GM23338 (cell line): Measurements from ENCODE around the gene AGTRAP. TPM values are rescaled to one million over a fixed set of nuclear protein-coding genes. Genes with fewer than 3 reads are reported as not detected.

Source experiments
- ATAC-seq: fragments of 200-7000 bp; cut with Tn5 transposase; 3 replicates; pipeline ENCODE4 v1.9.1; 2020
- DNase-seq: peaks from one replicate; pipeline ENCODE4 v3.0.0-alpha.2; 2015; ENCODE audit warnings: low spot score
- H2AFZ ChIP-seq: fragments of 200-600 bp; sonication (generic); 2 replicates; pipeline ENCODE4 v1.8.0; 2016; ENCODE audit warnings: antibody characterized with exemption, mild to moderate bottlenecking, moderate library complexity
- H3F3A ChIP-seq: fragments of 200-600 bp; sonication (generic); replicated peaks from 2 replicates; pipeline ENCODE4 v1.8.0; 2017; ENCODE audit warnings: antibody characterized with exemption, mixed run types, low read depth
- H3K27ac ChIP-seq: fragments of 200-600 bp; sonication (generic); 2 replicates; pipeline ENCODE4 v1.6.1; 2016; ENCODE audit warnings: low read depth
- H3K27me3 ChIP-seq: fragments of 200-600 bp; sonication (generic); 2 replicates; pipeline ENCODE4 v1.8.0; 2016; ENCODE audit warnings: mild to moderate bottlenecking, mixed run types, moderate library complexity; ENCODE audit not compliant: insufficient read depth
- H3K36me3 ChIP-seq: fragments of 200-600 bp; sonication (generic); 2 replicates; pipeline ENCODE4 v1.8.0; 2016; ENCODE audit warnings: mild to moderate bottlenecking; ENCODE audit not compliant: insufficient read depth
- H3K4me1 ChIP-seq: fragments of 200-600 bp; sonication (generic); 2 replicates; pipeline ENCODE4 v1.8.0; 2016; ENCODE audit warnings: mild to moderate bottlenecking, moderate library complexity; ENCODE audit not compliant: insufficient read depth
- H3K4me2 ChIP-seq: fragments of 200-600 bp; sonication (generic); 2 replicates; pipeline ENCODE4 v1.7.1; 2017; ENCODE audit warnings: mixed run types
- H3K4me3 ChIP-seq: fragments of 200-600 bp; sonication (generic); 2 replicates; pipeline ENCODE4 v1.6.1; 2016; ENCODE audit warnings: mixed run types
- H3K79me2 ChIP-seq: fragments of 200-600 bp; sonication (generic); replicated peaks from 2 replicates; pipeline ENCODE4 v1.8.0; 2017; ENCODE audit warnings: mild to moderate bottlenecking; ENCODE audit not compliant: insufficient read depth
- H3K9me2 ChIP-seq: fragments of 200-600 bp; sonication (generic); 2 replicates; pipeline ENCODE4 v1.8.0; 2017; ENCODE audit not compliant: insufficient read depth
- H4K20me1 ChIP-seq: fragments of 200-600 bp; sonication (generic); replicated peaks from 2 replicates; pipeline ENCODE4 v1.8.0; 2017; ENCODE audit warnings: mild to moderate bottlenecking; ENCODE audit not compliant: insufficient read depth
- H3K27ac Mint-ChIP-seq: 2 replicates; pipeline ENCODE4 v1.8.0; 2020; ENCODE audit warnings: inconsistent platforms, mild to moderate bottlenecking, moderate library complexity, mixed read lengths
- H3K27me3 Mint-ChIP-seq: 3 replicates; pipeline ENCODE4 v1.8.0; 2022; ENCODE audit warnings: low read depth, mild to moderate bottlenecking, moderate library complexity, mixed read lengths, inconsistent platforms; ENCODE audit not compliant: insufficient read depth, poor library complexity
- H3K36me3 Mint-ChIP-seq: 3 replicates; pipeline ENCODE4 v1.8.0; 2021; ENCODE audit warnings: low read depth, mild to moderate bottlenecking, inconsistent platforms, moderate library complexity, mixed read lengths
- H3K4me1 Mint-ChIP-seq: 3 replicates; pipeline ENCODE4 v1.8.0; 2020; ENCODE audit warnings: mild to moderate bottlenecking, inconsistent platforms, mixed read lengths
- H3K4me3 Mint-ChIP-seq: 3 replicates; pipeline ENCODE4 v1.8.0; 2021; ENCODE audit warnings: moderate library complexity, mild to moderate bottlenecking, inconsistent platforms, mixed read lengths
- H3K9me3 Mint-ChIP-seq: 3 replicates; pipeline ENCODE4 v1.8.0; 2020; ENCODE audit warnings: moderate library complexity, mild to moderate bottlenecking, inconsistent platforms, mixed read lengths
- CREB1 ChIP-seq: fragments of 250-450 bp; sonication (Bioruptor Pico); IDR thresholded peaks from 2 replicates; pipeline ENCODE4 v1.5.0; 2020; ENCODE audit warnings: low read depth, mild to moderate bottlenecking, moderate library complexity
- EZH2 ChIP-seq: fragments of 200-600 bp; sonication (generic); IDR thresholded peaks from one replicate; pipeline ENCODE4 v1.8.0; 2017; ENCODE audit warnings: antibody characterized with exemption, mild to moderate bottlenecking, low read depth; ENCODE audit not compliant: unreplicated experiment
- EZH2phosphoT487 ChIP-seq: fragments of 200-600 bp; sonication (generic); IDR thresholded peaks from one replicate; pipeline ENCODE4 v1.8.1; 2018; ENCODE audit warnings: antibody characterized with exemption; ENCODE audit not compliant: unreplicated experiment
- JUNB ChIP-seq: IDR thresholded peaks from one replicate; pipeline ENCODE4 v1.6.1; 2016; ENCODE audit warnings: antibody characterized with exemption; ENCODE audit not compliant: unreplicated experiment
- NANOG ChIP-seq: IDR thresholded peaks from 2 replicates; pipeline ENCODE4 v1.6.1; 2016; ENCODE audit warnings: antibody characterized with exemption, borderline replicate concordance
- POLR2AphosphoS5 ChIP-seq: IDR thresholded peaks from 2 replicates; pipeline ENCODE4 v1.6.1; 2016; ENCODE audit warnings: antibody characterized with exemption, low read depth
- STAT1 ChIP-seq: IDR thresholded peaks from one replicate; pipeline ENCODE4 v1.6.1; 2016; ENCODE audit warnings: antibody characterized with exemption; ENCODE audit not compliant: unreplicated experiment
- ZNF114 ChIP-seq: fragments of 250-450 bp; sonication (Bioruptor Pico); IDR thresholded peaks from 2 replicates; pipeline ENCODE4 v1.5.0; 2020; ENCODE audit warnings: mild to moderate bottlenecking, moderate library complexity
- ZNF331 ChIP-seq: fragments of 250-450 bp; sonication (Bioruptor Pico); IDR thresholded peaks from 2 replicates; pipeline ENCODE4 v1.5.0; 2020; ENCODE audit warnings: low read depth, mild to moderate bottlenecking, moderate library complexity
- polyA plus RNA-seq: library from polyadenylated mRNA; unstranded; fragments of >200 nt; fragmentation: Nextera tagmentation; extraction: Ambion mirVana; gene quantifications from 2 replicates; pipeline ENCODE4 v1.2.1, GENCODE V29; 2016
- total RNA-seq: library from RNA; depleted of rRNA; stranded (reverse); fragments of >200 nt; shearing (Covaris generic); gene quantifications from 2 replicates; pipeline ENCODE4 v1.2.3, GENCODE V29; 2014
- TF ChIP-seq, protein P1 (sequence below), 2 experiments: fragments of 200-600 bp in 1 of 2; sonication (generic) in 1 of 2; conservative IDR thresholded peaks; 2 replicates each; pipeline versions ENCODE4 v1.5.1 to v1.6.1; 2016 to 2017; ENCODE audit warnings: antibody characterized with exemption in 2 of 2, low read depth in 2 of 2, mild to moderate bottlenecking in 2 of 2, moderate library complexity in 1 of 2
- TF ChIP-seq, protein P2 (sequence below): IDR thresholded peaks from 2 replicates; pipeline ENCODE4 v1.6.1; 2016; ENCODE audit warnings: antibody characterized with exemption
- TF ChIP-seq, protein P3 (sequence below): fragments of 250-450 bp; sonication (Bioruptor Pico); IDR thresholded peaks from 2 replicates; pipeline ENCODE4 v1.5.0; 2020; ENCODE audit warnings: mild to moderate bottlenecking, moderate library complexity
- TF ChIP-seq, protein P4 (sequence below): IDR thresholded peaks from one replicate; pipeline ENCODE4 v1.6.1; 2018; ENCODE audit warnings: antibody characterized with exemption; ENCODE audit not compliant: unreplicated experiment

The AGTRAP gene
- total and polyA plus RNA-seq, 2 experiments from 2014 or later, result 79.4 to 102 TPM

DNA sequence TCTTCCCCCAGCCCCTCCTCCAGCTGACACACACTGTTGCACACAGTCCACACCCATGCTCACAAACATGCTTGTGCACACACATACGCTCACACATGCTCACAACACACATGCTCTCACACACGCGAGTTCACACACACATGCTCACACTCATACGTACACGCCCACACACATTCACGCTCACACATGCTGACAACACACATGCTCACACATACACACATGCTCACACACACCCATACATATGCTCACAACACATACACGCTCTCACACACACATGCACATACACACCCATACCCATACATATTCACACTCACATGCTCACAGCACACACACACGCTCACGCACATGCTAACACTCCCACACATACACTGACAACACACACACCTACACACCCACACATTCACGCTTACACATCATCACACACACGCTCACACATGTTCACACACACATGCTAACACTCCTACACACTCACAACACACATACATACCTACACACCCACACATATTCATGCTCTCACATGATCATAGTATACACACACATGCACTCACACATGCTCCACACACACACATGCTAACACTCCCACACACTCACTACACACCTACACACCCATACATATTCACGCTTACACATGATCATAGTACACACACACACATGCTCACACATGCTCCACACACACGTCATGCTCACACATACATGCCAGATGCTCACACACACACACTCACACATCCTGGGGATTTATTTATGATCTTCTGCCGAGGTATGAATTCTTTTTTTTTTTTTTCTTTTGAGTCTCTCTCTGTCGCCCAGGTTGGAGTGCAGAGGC lies 33.7 kb upstream of the AGTRAP start:
- ATAC-seq (no peak), DNase-seq (no peak)
- Mint-ChIP-seq H3K4me3 (no peak overlapping the region), H3K36me3 (no peaks in the 10 kb centered on the region), H3K27me3 (peaks cover 14% of the 10 kb centered on the region), H3K4me1 (peaks cover 55% of the 10 kb centered on the region), H3K27ac (no peak overlapping the region), H3K9me3 (no peaks in the 10 kb centered on the region)
- Histone ChIP-seq H3K4me2 (no peak overlapping the region; the same call in 1 of the 2 replicates), H3K27ac (no peak overlapping the region), H3K79me2 (peaks cover 37% of the 10 kb centered on the region), H3K4me3 (no peak overlapping the region), H3F3A (peaks cover 18% of the 10 kb centered on the region), H3K9me2 (no peaks in the 10 kb centered on the region), H3K36me3 (no peaks in the 10 kb centered on the region; the same call in 1 of the 2 replicates), H3K27me3 (no peaks in the 10 kb centered on the region), H2AFZ (no peak overlapping the region), H4K20me1 (no peaks in the 10 kb centered on the region), H3K4me1 (peaks cover 50% of the 10 kb centered on the region)
- TF ChIP-seq POLR2AphosphoS5 (no peak), STAT1 (no peak), JUNB (no peak), ZNF331 (no peak), ZNF114 (CRISPR knock-in tag) (no peak), NANOG (no peak), CREB1 (CRISPR knock-in tag) (no peak), EZH2phosphoT487 (no peak), EZH2 (no peak)
- TF ChIP-seq, protein P1, sequence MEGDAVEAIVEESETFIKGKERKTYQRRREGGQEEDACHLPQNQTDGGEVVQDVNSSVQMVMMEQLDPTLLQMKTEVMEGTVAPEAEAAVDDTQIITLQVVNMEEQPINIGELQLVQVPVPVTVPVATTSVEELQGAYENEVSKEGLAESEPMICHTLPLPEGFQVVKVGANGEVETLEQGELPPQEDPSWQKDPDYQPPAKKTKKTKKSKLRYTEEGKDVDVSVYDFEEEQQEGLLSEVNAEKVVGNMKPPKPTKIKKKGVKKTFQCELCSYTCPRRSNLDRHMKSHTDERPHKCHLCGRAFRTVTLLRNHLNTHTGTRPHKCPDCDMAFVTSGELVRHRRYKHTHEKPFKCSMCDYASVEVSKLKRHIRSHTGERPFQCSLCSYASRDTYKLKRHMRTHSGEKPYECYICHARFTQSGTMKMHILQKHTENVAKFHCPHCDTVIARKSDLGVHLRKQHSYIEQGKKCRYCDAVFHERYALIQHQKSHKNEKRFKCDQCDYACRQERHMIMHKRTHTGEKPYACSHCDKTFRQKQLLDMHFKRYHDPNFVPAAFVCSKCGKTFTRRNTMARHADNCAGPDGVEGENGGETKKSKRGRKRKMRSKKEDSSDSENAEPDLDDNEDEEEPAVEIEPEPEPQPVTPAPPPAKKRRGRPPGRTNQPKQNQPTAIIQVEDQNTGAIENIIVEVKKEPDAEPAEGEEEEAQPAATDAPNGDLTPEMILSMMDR (conservative IDR thresholded peaks at IDR 0.05; ENCODE audit: low read depth in 2 of 2), result no peak
- TF ChIP-seq, protein P2, sequence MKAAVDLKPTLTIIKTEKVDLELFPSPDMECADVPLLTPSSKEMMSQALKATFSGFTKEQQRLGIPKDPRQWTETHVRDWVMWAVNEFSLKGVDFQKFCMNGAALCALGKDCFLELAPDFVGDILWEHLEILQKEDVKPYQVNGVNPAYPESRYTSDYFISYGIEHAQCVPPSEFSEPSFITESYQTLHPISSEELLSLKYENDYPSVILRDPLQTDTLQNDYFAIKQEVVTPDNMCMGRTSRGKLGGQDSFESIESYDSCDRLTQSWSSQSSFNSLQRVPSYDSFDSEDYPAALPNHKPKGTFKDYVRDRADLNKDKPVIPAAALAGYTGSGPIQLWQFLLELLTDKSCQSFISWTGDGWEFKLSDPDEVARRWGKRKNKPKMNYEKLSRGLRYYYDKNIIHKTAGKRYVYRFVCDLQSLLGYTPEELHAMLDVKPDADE, result no peak
- TF ChIP-seq, protein P3, sequence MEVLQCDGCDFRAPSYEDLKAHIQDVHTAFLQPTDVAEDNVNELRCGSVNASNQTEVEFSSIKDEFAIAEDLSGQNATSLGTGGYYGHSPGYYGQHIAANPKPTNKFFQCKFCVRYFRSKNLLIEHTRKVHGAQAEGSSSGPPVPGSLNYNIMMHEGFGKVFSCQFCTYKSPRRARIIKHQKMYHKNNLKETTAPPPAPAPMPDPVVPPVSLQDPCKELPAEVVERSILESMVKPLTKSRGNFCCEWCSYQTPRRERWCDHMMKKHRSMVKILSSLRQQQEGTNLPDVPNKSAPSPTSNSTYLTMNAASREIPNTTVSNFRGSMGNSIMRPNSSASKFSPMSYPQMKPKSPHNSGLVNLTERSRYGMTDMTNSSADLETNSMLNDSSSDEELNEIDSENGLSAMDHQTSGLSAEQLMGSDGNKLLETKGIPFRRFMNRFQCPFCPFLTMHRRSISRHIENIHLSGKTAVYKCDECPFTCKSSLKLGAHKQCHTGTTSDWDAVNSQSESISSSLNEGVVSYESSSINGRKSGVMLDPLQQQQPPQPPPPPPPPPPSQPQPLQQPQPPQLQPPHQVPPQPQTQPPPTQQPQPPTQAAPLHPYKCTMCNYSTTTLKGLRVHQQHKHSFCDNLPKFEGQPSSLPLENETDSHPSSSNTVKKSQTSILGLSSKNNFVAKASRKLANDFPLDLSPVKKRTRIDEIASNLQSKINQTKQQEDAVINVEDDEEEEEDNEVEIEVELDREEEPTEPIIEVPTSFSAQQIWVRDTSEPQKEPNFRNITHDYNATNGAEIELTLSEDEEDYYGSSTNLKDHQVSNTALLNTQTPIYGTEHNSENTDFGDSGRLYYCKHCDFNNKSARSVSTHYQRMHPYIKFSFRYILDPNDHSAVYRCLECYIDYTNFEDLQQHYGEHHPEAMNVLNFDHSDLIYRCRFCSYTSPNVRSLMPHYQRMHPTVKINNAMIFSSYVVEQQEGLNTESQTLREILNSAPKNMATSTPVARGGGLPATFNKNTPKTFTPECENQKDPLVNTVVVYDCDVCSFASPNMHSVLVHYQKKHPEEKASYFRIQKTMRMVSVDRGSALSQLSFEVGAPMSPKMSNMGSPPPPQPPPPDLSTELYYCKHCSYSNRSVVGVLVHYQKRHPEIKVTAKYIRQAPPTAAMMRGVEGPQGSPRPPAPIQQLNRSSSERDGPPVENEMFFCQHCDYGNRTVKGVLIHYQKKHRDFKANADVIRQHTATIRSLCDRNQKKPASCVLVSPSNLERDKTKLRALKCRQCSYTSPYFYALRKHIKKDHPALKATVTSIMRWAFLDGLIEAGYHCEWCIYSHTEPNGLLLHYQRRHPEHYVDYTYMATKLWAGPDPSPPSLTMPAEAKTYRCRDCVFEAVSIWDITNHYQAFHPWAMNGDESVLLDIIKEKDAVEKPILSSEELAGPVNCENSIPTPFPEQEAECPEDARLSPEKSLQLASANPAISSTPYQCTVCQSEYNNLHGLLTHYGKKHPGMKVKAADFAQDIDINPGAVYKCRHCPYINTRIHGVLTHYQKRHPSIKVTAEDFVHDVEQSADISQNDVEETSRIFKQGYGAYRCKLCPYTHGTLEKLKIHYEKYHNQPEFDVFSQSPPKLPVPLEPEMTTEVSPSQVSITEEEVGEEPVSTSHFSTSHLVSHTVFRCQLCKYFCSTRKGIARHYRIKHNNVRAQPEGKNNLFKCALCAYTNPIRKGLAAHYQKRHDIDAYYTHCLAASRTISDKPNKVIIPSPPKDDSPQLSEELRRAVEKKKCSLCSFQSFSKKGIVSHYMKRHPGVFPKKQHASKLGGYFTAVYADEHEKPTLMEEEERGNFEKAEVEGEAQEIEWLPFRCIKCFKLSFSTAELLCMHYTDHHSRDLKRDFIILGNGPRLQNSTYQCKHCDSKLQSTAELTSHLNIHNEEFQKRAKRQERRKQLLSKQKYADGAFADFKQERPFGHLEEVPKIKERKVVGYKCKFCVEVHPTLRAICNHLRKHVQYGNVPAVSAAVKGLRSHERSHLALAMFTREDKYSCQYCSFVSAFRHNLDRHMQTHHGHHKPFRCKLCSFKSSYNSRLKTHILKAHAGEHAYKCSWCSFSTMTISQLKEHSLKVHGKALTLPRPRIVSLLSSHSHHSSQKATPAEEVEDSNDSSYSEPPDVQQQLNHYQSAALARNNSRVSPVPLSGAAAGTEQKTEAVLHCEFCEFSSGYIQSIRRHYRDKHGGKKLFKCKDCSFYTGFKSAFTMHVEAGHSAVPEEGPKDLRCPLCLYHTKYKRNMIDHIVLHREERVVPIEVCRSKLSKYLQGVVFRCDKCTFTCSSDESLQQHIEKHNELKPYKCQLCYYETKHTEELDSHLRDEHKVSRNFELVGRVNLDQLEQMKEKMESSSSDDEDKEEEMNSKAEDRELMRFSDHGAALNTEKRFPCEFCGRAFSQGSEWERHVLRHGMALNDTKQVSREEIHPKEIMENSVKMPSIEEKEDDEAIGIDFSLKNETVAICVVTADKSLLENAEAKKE (CRISPR knock-in tag), result no peak
- TF ChIP-seq, protein P4, sequence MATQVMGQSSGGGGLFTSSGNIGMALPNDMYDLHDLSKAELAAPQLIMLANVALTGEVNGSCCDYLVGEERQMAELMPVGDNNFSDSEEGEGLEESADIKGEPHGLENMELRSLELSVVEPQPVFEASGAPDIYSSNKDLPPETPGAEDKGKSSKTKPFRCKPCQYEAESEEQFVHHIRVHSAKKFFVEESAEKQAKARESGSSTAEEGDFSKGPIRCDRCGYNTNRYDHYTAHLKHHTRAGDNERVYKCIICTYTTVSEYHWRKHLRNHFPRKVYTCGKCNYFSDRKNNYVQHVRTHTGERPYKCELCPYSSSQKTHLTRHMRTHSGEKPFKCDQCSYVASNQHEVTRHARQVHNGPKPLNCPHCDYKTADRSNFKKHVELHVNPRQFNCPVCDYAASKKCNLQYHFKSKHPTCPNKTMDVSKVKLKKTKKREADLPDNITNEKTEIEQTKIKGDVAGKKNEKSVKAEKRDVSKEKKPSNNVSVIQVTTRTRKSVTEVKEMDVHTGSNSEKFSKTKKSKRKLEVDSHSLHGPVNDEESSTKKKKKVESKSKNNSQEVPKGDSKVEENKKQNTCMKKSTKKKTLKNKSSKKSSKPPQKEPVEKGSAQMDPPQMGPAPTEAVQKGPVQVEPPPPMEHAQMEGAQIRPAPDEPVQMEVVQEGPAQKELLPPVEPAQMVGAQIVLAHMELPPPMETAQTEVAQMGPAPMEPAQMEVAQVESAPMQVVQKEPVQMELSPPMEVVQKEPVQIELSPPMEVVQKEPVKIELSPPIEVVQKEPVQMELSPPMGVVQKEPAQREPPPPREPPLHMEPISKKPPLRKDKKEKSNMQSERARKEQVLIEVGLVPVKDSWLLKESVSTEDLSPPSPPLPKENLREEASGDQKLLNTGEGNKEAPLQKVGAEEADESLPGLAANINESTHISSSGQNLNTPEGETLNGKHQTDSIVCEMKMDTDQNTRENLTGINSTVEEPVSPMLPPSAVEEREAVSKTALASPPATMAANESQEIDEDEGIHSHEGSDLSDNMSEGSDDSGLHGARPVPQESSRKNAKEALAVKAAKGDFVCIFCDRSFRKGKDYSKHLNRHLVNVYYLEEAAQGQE, result no peak
